Sigmoid colon (tissue), 3 donors: ENCODE results near the gene ABHD8.

Experiments used
- CTCF ChIP-seq, 4 experiments: fragments of 450-650 bp in 3 of 4; fragments of 200-600 bp in 1 of 4; IDR thresholded peaks; one replicate each; pipeline ENCODE4 v1.5.1; 2016 to 2019; ENCODE audit warnings: antibody characterized with exemption in 4 of 4, mild to moderate bottlenecking in 3 of 4, moderate library complexity in 2 of 4
- POLR2A ChIP-seq, 2 donors: fragments of 450-650 bp; IDR thresholded peaks; one replicate each; pipeline ENCODE4 v1.6.1; 2016; ENCODE audit warnings: antibody characterized with exemption in 2 of 2, mild to moderate bottlenecking in 2 of 2, moderate library complexity in 2 of 2

GRCh38 chr19:17245535-17245984, 57.7 kb downstream of the ABHD8 start, which contains the start of gene NR2F6:
- no peak for TF ChIP-seq CTCF (IDR thresholded peaks at IDR 0.05)
- TF ChIP-seq POLR2A (IDR thresholded peaks at IDR 0.05), result no peak
